ENCODE results near the gene ELL3.
A peak's percentile ranks its signal among the peaks of the same experiment; 100 is the strongest.
"Not testable (repeated sequence)": the region's sequence is repeated elsewhere in the genome, so short reads cannot be mapped to it uniquely, and the experiment has no call there.

The ELL3 gene

GRCh38 chr15:43789409-43789808 is 12.6 kb upstream of the ELL3 start:
- no peak for DNase-seq

GRCh38 chr15:43779016-43779415 is 2.2 kb upstream of the ELL3 start:
- DNase-seq = no peak

DNA sequence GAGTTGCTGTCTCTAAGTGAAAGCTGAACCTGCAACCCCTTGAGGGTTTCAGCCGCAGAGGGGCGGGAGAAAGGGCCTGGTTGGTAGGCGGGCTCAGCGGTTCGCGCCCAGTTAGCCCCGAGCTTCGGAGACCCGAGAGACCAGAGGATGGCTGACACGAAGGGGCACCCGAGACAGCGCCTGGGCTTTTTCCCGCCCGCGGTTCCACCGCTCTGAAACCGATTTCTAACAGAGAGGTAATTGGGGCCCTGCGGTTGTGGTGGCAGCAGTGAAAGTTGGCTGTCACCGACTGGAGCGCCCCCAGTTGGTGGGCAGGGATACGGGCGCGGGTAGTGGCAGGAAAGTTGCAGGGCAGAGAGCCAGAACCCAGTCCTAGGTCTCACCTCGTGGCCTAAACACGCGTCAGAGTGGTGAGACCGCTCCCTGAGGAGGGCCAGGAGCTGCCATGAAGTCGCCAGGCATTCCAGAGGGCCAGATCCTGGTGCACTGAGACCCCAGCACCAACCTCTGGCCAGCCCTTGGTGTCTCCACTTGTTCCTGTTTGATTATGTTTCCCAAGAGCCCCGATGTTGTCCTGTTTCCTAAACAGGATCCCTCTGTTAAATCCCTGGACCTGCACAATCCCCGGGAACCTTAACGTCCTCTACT is 625 bp upstream of the ELL3 start:
- peak; percentile 66 for DNase-seq

DNA sequence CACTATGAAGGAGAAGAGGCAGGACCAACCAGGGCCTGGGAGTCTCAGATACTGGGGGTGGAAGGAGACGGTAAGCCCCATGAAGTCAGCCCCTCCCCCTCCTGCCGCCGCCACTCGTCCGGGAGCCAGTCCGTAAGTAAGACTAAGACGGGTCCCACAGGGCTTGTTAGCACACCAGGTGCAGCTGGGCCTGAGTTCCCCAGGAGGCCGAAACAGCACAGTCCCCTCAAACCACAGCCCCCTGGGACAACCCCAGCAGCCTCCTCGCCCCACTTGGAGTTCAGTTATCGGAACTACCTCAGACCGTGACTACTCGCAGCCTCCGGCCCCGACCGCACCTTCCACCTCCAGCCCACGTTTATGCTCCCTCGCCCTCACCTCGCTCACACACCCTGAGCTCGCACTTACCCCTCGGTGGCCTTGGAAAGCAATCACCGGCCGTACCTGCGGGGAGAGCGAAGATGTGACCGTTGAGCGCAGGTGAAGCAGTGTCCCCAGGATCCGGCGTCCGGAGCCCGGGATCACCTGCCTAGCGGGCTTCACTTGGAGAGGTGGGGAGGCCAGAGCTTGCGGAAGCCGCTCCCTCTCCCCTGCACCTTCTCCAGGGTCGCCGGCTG is 557 bp downstream of the ELL3 start:
- no peak for DNase-seq

DNA sequence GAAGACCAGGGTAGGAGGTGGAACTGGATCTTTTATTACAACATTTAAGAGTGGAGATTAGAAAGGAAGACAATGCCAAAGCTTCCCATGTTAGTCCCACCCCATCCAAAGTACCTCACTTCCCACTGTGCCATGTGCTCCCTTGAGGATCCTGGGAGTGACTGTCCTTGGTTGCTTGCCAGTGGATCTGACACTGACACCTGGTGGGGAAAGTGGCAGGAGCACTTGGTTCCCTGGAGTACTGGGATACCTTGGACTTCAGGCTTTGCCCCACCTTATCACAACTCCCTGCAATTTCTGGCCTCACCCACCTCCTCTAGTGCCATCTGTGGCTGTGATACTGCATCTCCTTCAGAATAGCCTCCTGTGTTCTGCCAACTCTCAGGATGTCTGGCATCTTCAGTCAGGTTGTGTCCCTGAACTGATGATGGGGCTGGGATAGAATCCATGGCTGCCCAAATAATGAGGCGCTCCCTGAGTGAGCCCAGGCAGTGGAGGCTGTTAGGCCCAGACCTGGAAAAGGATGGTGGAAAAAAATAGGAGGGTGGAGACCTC is 1.3 kb downstream of the ELL3 start:
- DNase-seq = peak; percentile 26

DNA sequence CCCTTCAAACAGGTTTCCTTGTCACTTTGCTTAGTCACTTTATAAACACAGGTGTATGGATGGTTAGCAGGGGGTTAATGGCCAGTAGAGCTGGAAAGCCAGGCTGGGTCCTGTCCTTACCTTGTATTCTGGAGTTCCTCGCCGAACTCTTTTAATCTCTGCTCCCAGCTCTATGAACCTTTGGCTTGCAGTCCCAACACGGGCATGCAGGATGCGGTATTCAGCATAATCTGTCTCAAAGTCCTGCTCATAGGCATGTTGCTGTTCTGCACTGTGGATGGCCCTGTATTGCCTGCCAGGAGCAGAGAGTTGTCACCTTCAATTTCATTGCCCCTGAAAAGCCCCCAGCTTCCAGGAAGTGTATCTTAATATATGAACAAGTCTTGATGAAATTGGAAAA is 2.7 kb downstream of the ELL3 start:
- no peak for DNase-seq

GRCh38 chr15:43772624-43773023 is 4.1 kb downstream of the ELL3 start:
- no peak for DNase-seq

GRCh38 chr15:43771816-43772215 is 5.0 kb downstream of the ELL3 start:
- DNase-seq = no peak

GRCh38 chr15:43769584-43770228 is 7.1 kb downstream of the ELL3 start:
- no peak for DNase-seq

- DNase-seq = no peak
Observed at GRCh38 chr15:43763819-43764446, 12.8 kb downstream of the ELL3 start.

GRCh38 chr15:43762824-43763223 is 13.9 kb downstream of the ELL3 start:
- DNase-seq = no peak

GRCh38 chr15:43751885-43752284 is 24.9 kb downstream of the ELL3 start:
- DNase-seq = no peak

DNA sequence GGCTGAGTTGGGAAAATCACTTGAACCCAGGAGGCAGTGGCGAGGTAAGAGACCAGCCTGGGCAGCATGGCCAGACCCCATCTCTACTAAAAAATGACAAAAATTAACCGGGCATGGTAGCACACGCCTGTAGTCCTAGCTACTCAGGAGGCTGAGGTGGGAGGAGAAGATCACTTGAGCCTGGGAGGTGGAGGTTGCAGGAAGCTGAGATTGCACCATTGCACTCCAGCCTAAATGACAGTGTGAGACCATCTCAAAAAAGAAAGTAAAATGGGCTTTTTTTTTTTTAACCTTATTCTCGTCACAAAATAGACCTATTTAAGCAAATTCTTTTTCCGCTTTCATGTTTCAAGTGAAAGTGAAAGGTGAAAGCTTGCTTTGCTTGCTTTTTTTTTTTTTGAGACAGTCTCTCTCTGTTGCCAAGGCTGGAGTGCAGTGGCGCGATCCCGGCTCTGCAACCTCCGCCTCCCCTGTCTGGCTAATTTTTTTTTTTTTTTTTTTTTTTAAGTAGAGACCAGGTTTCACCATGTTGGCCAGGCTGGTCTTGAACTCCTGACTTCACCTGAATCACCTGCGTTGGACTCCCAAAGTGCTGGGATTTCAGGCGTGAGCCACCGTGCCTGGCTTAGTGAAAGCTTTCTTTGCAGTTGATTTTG is 26.9 kb downstream of the ELL3 start:
- DNase-seq = no peak

GRCh38 chr15:43748376-43748775 is 28.4 kb downstream of the ELL3 start:
- no peak for DNase-seq

GRCh38 chr15:43746903-43747309 is 29.9 kb downstream of the ELL3 start:
- DNase-seq = not testable (repeated sequence)

DNA sequence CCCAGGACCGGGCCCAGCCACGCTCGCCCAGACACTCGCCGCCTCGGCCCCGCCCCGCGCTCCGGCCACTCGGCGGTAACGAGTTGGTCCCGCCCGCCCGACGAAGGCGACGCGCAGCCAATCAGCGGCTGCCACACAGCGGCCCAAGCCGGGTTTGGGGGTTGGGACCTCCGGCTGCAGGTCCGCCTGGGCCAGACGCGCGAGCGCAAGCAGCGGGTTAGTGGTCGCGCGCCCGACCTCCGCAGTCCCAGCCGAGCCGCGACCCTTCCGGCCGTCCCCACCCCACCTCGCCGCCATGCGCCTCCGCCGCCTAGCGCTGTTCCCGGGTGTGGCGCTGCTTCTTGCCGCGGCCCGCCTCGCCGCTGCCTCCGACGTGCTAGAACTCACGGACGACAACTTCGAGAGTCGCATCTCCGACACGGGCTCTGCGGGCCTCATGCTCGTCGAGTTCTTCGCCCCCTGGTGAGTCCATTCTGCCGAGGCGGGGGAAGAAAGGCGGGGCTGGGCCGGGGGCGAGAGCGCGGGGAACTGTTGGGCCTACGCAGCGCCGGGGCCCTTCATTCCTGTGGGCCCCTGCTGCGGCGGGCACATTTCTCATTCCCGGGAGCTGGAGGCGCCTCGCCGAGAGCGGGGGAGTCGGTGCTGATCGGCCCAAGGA is 30.4 kb downstream of the ELL3 start, which contains the start of gene PDIA3:
TSS of gene PDIA3 (plus strand) at position 194 of the 658 bp plus-strand sequence. CDS start at position 296, 102 bp downstream.
- peak; percentile 4 for DNase-seq

DNA sequence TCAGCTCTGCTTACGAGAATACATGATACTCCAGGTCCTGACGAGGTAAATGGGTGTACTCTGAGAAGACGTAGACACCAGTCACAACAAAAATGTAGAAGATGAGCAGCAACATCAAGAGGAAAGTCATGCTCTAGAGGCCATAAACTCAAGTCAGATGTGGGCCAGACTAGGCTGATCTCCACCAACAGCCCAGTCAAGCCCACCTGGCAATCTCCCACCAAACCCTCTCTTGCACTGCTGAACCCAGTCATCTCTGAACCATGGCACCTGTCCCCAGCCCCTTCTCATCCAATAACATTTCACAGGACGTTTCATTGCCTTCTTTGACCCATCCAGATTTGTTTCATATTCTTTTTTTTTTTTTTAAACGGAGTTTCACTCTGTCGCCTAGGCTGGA is 41.4 kb downstream of the ELL3 start:
- no peak for DNase-seq

- DNase-seq = not testable (repeated sequence)
Observed at GRCh38 chr15:43728053-43728725, 48.6 kb downstream of the ELL3 start.

GRCh38 chr15:43726306-43726705 is 50.5 kb downstream of the ELL3 start:
- not testable (repeated sequence) for DNase-seq

GRCh38 chr15:43723151-43723550 is 53.6 kb downstream of the ELL3 start:
- no peak for DNase-seq
